Keratinocyte (primary cell): ENCODE measurements around the gene DLEC1. TPM values are rescaled to one million over a fixed set of nuclear protein-coding genes. Genes with fewer than 3 reads are reported as not detected.

Experiments
- DNase-seq: peaks from one replicate; pipeline ENCODE4 v3.0.0-alpha.2; 2011; ENCODE audit warnings: low read depth, missing footprints, low spot score
- FAIRE-seq: peaks from 2 replicates; lab custom pipeline; 2011; peaks lifted over from hg19 to GRCh38; lab: Jason Lieb, UNC
- H2AFZ ChIP-seq: 2 replicates; pipeline ENCODE4 v1.6.0; 2012; ENCODE audit warnings: low read length, control low read depth, inconsistent platforms; ENCODE audit not compliant: control insufficient read depth
- H3K27ac ChIP-seq: 2 replicates; pipeline ENCODE4 v1.5.1; 2011; ENCODE audit warnings: low read length; ENCODE audit not compliant: control insufficient read depth, insufficient read depth
- H3K27me3 ChIP-seq: 3 replicates; pipeline ENCODE4 v1.6.0; 2011; ENCODE audit warnings: low read length; ENCODE audit not compliant: control insufficient read depth, insufficient read depth; ENCODE audit errors: extremely low read depth
- H3K36me3 ChIP-seq, 2 experiments: 2 replicates in 1 of 2; 3 replicates in 1 of 2; pipeline ENCODE4 v1.5.1; 2011; ENCODE audit warnings: low read length in 2 of 2, mild to moderate bottlenecking in 1 of 2; ENCODE audit not compliant: control insufficient read depth in 2 of 2, insufficient read depth in 2 of 2; ENCODE audit errors: extremely low read depth in 1 of 2
- H3K4me1 ChIP-seq: 3 replicates; pipeline ENCODE4 v1.5.1; 2011; ENCODE audit warnings: low read length; ENCODE audit not compliant: control insufficient read depth, insufficient read depth; ENCODE audit errors: extremely low read depth
- H3K4me2 ChIP-seq: 3 replicates; pipeline ENCODE4 v1.6.0; 2011; ENCODE audit warnings: low read depth, low read length; ENCODE audit not compliant: control insufficient read depth, insufficient read depth; ENCODE audit errors: extremely low read depth
- H3K4me3 ChIP-seq, 3 experiments: fragments of 200-600 bp in 1 of 3; sonication (generic) in 1 of 3; 2 replicates in 2 of 3; 3 replicates in 1 of 3; pipeline ENCODE4 v1.5.1; 2011 to 2016; ENCODE audit warnings: low read length in 3 of 3, mild to moderate bottlenecking in 3 of 3, control low read depth in 2 of 3, inconsistent platforms in 1 of 3, low read depth in 1 of 3, mixed read lengths in 1 of 3, mixed run types in 1 of 3, moderate library complexity in 1 of 3; ENCODE audit not compliant: control insufficient read depth in 2 of 3, insufficient read depth in 2 of 3; ENCODE audit errors: extremely low read depth in 1 of 3
- H3K79me2 ChIP-seq: 2 replicates; pipeline ENCODE4 v1.6.0; 2012; ENCODE audit warnings: low read length; ENCODE audit not compliant: control insufficient read depth, insufficient read depth
- H3K9ac ChIP-seq: 3 replicates; pipeline ENCODE4 v1.6.0; 2011; ENCODE audit warnings: low read length; ENCODE audit not compliant: control insufficient read depth, insufficient read depth; ENCODE audit errors: extremely low read depth
- H3K9me1 ChIP-seq: 3 replicates; pipeline ENCODE4 v1.6.0; 2011; ENCODE audit warnings: low read length; ENCODE audit not compliant: control insufficient read depth, insufficient read depth; ENCODE audit errors: extremely low read depth
- H3K9me3 ChIP-seq: 2 replicates; pipeline ENCODE4 v1.5.1; 2012; ENCODE audit warnings: low read depth, low read length; ENCODE audit not compliant: control insufficient read depth
- H4K20me1 ChIP-seq: 3 replicates; pipeline ENCODE4 v1.6.0; 2011; ENCODE audit warnings: low read length; ENCODE audit not compliant: control insufficient read depth, insufficient read depth; ENCODE audit errors: extremely low read depth
- EZH2 ChIP-seq: IDR thresholded peaks from one replicate; pipeline ENCODE4 v1.6.1; 2012; ENCODE audit warnings: inconsistent platforms, mild to moderate bottlenecking, low read length, moderate library complexity
- dilution Hi-C: fragments of 300-500 bp; cut with MboI; formaldehyde crosslinking; loops from one replicate; pipeline ENCODE4 v1.7.0; 2020; ENCODE audit warnings: low sequenced_read_pairs; ENCODE audit not compliant: extremely low pct_ligation_motif_present
- polyA plus RNA-seq, 5 experiments: library from polyadenylated mRNA; depleted of rRNA in 3 of 5; stranded (reverse) in 3 of 5; stranded (forward) in 1 of 5; unstranded in 1 of 5; fragments of >200 nt; gene quantifications; 1 replicate in 1 of 5; 2 replicates in 3 of 5; 3 replicates in 1 of 5; pipeline versions ENCODE4 v1.2.1 to v1.2.3, GENCODE V29; 2011 to 2012; ENCODE audit warnings: missing spikeins in 2 of 5, low read depth in 1 of 5, low replicate concordance in 1 of 5
- TF ChIP-seq, protein P1 (sequence below), 3 experiments: IDR thresholded peaks in 1 of 3; conservative IDR thresholded peaks in 1 of 3; optimal IDR thresholded peaks in 1 of 3; 2 replicates in 2 of 3; 3 replicates in 1 of 3; pipeline versions ENCODE3 to v1.5.1; 2011; ENCODE audit warnings: low read length in 3 of 3, mild to moderate bottlenecking in 3 of 3, moderate library complexity in 2 of 3, control low read depth in 1 of 3, inconsistent platforms in 1 of 3; ENCODE audit not compliant: insufficient read depth in 2 of 3; ENCODE audit errors: extremely low read depth in 1 of 3

DLEC1 gene
- polyA plus RNA-seq, 1 donor (not counting 4 experiments of a cell fraction or from before 2014, with no cell fraction given) = not detected

DNA sequence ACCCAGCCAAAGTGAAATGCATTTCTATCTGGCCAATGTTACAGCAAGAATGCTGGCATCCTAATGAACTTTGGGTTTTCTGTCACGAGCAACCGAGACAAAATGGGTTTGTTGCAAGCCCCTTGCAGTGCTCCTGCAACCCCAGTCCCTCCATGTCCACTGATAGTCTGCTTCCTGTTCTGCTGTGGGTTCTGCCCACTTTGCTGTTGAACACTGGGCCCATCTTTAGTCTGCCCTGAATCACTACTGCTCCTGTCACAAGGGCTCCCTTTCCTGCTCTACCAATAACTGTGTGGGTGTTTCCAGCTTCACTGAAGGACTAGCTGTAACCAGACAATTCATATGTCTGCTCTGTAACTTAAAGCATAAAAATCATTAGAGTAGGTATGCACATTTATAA, 113.6 kb downstream of the DLEC1 start:
- H3K4me2 ChIP-seq = peak overlapping the region; percentile 42
- H3K9ac ChIP-seq = peak overlapping the region; percentile 1
- FAIRE-seq (no peak), DNase-seq (no peak)
- peak overlapping the region; percentile 89 for H3K27ac ChIP-seq
- no peaks in the 10 kb centered on the region for H3K9me1 ChIP-seq
- H2AFZ ChIP-seq = no peak overlapping the region
- no peaks in the 10 kb centered on the region for H4K20me1 ChIP-seq
- H3K4me1 ChIP-seq = peaks cover 55% of the 10 kb centered on the region
- TF ChIP-seq, protein P1, sequence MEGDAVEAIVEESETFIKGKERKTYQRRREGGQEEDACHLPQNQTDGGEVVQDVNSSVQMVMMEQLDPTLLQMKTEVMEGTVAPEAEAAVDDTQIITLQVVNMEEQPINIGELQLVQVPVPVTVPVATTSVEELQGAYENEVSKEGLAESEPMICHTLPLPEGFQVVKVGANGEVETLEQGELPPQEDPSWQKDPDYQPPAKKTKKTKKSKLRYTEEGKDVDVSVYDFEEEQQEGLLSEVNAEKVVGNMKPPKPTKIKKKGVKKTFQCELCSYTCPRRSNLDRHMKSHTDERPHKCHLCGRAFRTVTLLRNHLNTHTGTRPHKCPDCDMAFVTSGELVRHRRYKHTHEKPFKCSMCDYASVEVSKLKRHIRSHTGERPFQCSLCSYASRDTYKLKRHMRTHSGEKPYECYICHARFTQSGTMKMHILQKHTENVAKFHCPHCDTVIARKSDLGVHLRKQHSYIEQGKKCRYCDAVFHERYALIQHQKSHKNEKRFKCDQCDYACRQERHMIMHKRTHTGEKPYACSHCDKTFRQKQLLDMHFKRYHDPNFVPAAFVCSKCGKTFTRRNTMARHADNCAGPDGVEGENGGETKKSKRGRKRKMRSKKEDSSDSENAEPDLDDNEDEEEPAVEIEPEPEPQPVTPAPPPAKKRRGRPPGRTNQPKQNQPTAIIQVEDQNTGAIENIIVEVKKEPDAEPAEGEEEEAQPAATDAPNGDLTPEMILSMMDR (optimal IDR thresholded peaks at IDR 0.05 in 1 of 3, IDR thresholded peaks at IDR 0.05 in 1 of 3, conservative IDR thresholded peaks at IDR 0.05 in 1 of 3; ENCODE audit: extremely low read depth in 1 of 3, insufficient read depth in 2 of 3, low read length in 3 of 3) = no peak
- TF ChIP-seq EZH2 = no peak
- H3K27me3 ChIP-seq = no peaks in the 10 kb centered on the region
- H3K79me2 ChIP-seq = no peaks in the 10 kb centered on the region
- H3K4me3 ChIP-seq = no peak overlapping the region
- no peaks in the 10 kb centered on the region for H3K36me3 ChIP-seq
- no peaks in the 10 kb centered on the region for H3K9me3 ChIP-seq
- dilution Hi-C loops = no loop called here

DNA sequence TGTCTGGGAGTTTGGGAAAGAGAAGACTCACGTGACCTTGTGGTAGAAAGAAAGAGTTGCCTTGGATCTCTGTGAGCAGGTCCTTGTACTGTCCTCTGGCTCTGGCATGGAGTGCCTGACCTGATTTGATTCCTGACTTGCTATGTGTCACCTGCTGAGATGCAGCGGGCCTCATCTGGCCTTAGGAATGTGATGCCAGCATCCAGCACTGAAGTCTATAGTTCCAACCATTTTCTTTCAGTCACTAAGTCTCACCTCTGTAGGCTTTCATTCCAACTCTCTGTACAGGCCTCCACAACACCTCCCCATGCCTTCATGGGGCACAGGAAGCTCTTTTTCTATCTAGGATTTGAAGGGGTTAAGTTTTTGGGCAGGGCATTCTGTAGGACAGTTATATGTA, 114.2 kb downstream of the DLEC1 start:
- Histone ChIP-seq H3K4me2 (peak overlapping the region; percentile 68), H3K4me3 (no peak overlapping the region), H3K9me1 (no peaks in the 10 kb centered on the region), H2AFZ (no peak overlapping the region), H3K9ac (peak overlapping the region; percentile 47), H3K27me3 (no peaks in the 10 kb centered on the region), H3K79me2 (no peaks in the 10 kb centered on the region), H3K4me1 (peaks cover 61% of the 10 kb centered on the region), H3K9me3 (no peaks in the 10 kb centered on the region), H3K36me3 (no peaks in the 10 kb centered on the region), H4K20me1 (no peaks in the 10 kb centered on the region), H3K27ac (peak overlapping the region; percentile 89)
- DNase-seq = no peak
- peak; percentile 23 for FAIRE-seq
- dilution Hi-C loops = no loop called here
- TF ChIP-seq EZH2 = no peak
- TF ChIP-seq, protein P1 (optimal IDR thresholded peaks at IDR 0.05 in 1 of 3, IDR thresholded peaks at IDR 0.05 in 1 of 3, conservative IDR thresholded peaks at IDR 0.05 in 1 of 3; ENCODE audit: extremely low read depth in 1 of 3, insufficient read depth in 2 of 3, low read length in 3 of 3) = no peak
